ENCODE results near the gene CNPY2. TPM values are rescaled to one million over a fixed set of nuclear protein-coding genes. Genes with fewer than 3 reads are reported as not detected.

Gene CNPY2
- total and polyA plus RNA-seq, 2 donors (not counting 3 experiments of a cell fraction or from before 2014, with no cell fraction given) = 183 to 256 TPM

DNA sequence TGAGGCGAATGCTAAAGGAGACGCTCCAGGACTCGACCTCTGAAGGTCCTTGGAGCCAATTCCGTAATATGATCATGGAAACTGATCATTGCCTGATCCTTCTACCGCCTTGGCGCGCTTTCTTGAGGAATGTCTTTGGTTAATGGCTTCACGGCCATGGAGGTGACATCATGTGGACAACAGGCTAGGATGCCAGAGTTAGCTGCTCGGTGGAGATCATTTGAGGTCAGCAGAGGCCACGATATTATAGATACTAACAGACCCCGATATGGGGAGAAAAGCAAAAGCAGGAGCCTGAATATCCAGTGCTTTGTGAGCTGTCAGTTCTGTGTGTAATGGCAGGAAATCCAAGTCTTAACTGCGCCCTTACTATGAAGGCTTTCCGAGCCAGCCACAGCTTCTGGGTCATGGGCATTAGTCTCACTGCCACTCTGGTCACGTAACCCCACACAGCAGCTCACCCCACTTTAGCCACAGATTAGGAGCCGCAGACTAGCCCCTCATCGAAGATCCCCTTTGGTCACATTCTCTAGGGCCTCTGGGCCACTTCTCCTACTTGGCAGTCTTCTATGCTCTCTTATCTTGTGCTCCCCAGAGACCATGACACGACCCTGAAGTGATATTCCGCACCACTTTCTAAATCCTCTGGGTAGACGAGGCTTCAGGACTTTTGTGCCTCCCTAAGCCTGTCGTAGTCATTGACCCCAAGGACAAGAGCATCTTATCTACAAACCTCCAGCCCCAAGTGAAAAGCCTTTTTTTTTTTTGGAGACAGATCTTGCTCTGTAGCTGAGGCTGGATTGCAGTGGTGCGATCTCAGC lies 14.9 kb downstream of the CNPY2 start:
- no peaks in the 10 kb centered on the region for H3K9me1 ChIP-seq (replicated peaks; ENCODE audit: control insufficient read depth, extremely low read depth, insufficient read depth, low read length)
- peaks cover 41% of the 10 kb centered on the region for H3K79me2 ChIP-seq (ENCODE audit: control insufficient read depth, insufficient read depth, low read length)
- peaks cover 26% of the 10 kb centered on the region for H3K4me1 ChIP-seq (ENCODE audit: control insufficient read depth, extremely low read depth, insufficient read depth, low read length)
- intact Hi-C loops (cut with micrococcal nuclease) = loop anchor here (1.0 kb wide), 7 partner anchors 15 to 183 kb away; partner anchors contain the start of genes PAN2 and ZC3H10
- peak overlapping the region in 2 of 3 experiments; percentile 67 to 88 for H3K4me3 ChIP-seq (replicated peaks in 1 of 3; ENCODE audit: insufficient read depth in 1 of 3, low read depth in 1 of 3, low read length in 3 of 3)
- no peaks in the 10 kb centered on the region for H3K27me3 ChIP-seq (ENCODE audit: control insufficient read depth in 2 of 2, insufficient read depth in 2 of 2, low read length in 2 of 2)
- CTCF ChIA-PET = interaction anchor here (0.8 kb wide), 1 partner anchor 14 kb away, joined by 3 read pairs; no protein-coding TSS in a partner anchor
- dilution Hi-C loops (cut with MboI; ENCODE audit: extremely low pct_ligation_motif_present, low sequenced_read_pairs) = no loop called here
- peak overlapping the region; percentile 77 for H3K27ac ChIP-seq (ENCODE audit: insufficient read depth, low read depth, low read length)
- H4K20me1 ChIP-seq (replicated peaks; ENCODE audit: control insufficient read depth, extremely low read depth, insufficient read depth, low read length) = peaks cover 2% of the 10 kb centered on the region
- FAIRE-seq = no peak
- H3K4me2 ChIP-seq (ENCODE audit: insufficient read depth, low read length) = peak overlapping the region; percentile 73
- TF ChIP-seq MYC (IDR thresholded peaks at IDR 0.05; ENCODE audit: low read depth, low read length) = no peak
- no peak for TF ChIP-seq POLR2A (IDR thresholded peaks at IDR 0.05; ENCODE audit: low read depth, low read length)
- TF ChIP-seq GATA2 (IDR thresholded peaks at IDR 0.05; ENCODE audit: insufficient read depth, insufficient read length, low read depth, low read length) = no peak
- no peak for TF ChIP-seq JUN (IDR thresholded peaks at IDR 0.05; ENCODE audit: borderline replicate concordance, insufficient read depth, insufficient read length, low read depth)
- TF ChIP-seq, protein P1, sequence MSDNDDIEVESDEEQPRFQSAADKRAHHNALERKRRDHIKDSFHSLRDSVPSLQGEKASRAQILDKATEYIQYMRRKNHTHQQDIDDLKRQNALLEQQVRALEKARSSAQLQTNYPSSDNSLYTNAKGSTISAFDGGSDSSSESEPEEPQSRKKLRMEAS (IDR thresholded peaks at IDR 0.05; ENCODE audit: insufficient read depth, insufficient read length) = no peak
- no peak for TF ChIP-seq FOS (IDR thresholded peaks at IDR 0.05; ENCODE audit: borderline replicate concordance, insufficient read depth, low read length)
- TF ChIP-seq CTCF (IDR thresholded peaks at IDR 0.05; ENCODE audit: extremely low read depth in 1 of 2, insufficient read depth in 1 of 2, low read depth in 1 of 2, low read length in 2 of 2) = no peak
- H2AFZ ChIP-seq (ENCODE audit: low read depth, low read length) = peak overlapping the region; percentile 27
- POLR2A ChIA-PET = interaction anchor here (1.1 kb wide), 1 partner anchor 103 kb away, joined by 3 read pairs; no protein-coding TSS in a partner anchor
- H3K9ac ChIP-seq (replicated peaks; ENCODE audit: extremely low read depth, insufficient read depth, low read length) = peak overlapping the region; percentile 70
- TSS peak; percentile 80 for BruUV-seq (replicated peaks)
- H3K36me3 ChIP-seq (ENCODE audit: control insufficient read depth in 2 of 2, extremely low read depth in 1 of 2, insufficient read depth in 2 of 2, low read length in 2 of 2) = no peaks in the 10 kb centered on the region
- H3K9me3 ChIP-seq (replicated peaks; ENCODE audit: control insufficient read depth, insufficient read depth, low read length) = no peaks in the 10 kb centered on the region
- no peak for DNase-seq (ENCODE audit: low read depth, low spot score)
